Measurements from ENCODE around the gene SHISA6.
"Not testable (repeated sequence)": the region's sequence is repeated elsewhere in the genome, so short reads cannot be mapped to it uniquely, and the experiment has no call there.

Gene SHISA6

GRCh38 chr17:11303773-11304394, 62.9 kb downstream of the SHISA6 start:
- DNase-seq, result no peak

GRCh38 chr17:11304568-11304967, 63.6 kb downstream of the SHISA6 start:
- DNase-seq, result no peak

DNA sequence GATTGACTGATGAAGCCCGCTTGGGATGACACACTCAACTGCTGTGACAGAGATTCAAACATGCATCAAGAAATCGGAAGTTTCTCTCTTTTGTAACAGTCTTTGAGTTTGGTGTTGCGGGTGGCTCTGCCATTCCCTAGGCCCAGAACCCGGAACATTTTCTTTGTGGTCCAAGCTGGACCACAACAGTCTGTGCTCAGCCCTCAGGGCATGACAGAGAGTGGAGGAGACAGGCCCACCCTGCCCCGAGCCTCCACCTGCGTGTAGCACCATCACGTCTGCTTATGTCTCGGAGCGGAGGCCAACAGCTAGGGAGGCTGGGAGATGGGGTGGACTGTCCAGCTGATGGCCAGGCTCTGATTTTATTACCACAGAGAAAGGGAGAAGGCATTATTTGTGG, 64.5 kb downstream of the SHISA6 start:
- no peak for DNase-seq

GRCh38 chr17:11308531-11308930, 67.5 kb downstream of the SHISA6 start:
- no peak for DNase-seq

DNA sequence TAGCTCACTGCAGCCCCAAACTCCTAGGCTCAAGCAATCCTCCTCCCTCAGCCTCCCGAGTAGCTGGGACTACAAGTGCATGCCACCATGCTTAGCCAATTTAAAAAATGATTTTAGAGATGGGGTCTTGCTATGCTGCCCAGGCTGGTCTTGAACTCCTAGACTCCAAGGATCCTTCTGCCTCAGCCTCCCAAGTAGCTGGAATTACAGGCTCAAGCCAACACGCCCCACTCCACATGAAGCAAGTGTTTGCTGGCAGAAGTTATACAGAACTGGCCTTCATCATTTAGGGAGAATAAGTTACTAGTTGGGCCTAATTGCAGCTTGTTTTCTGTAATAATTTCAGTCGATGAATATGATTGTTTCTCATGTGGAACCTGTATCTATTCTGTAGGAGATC, 68.0 kb downstream of the SHISA6 start:
- no peak for DNase-seq

DNA sequence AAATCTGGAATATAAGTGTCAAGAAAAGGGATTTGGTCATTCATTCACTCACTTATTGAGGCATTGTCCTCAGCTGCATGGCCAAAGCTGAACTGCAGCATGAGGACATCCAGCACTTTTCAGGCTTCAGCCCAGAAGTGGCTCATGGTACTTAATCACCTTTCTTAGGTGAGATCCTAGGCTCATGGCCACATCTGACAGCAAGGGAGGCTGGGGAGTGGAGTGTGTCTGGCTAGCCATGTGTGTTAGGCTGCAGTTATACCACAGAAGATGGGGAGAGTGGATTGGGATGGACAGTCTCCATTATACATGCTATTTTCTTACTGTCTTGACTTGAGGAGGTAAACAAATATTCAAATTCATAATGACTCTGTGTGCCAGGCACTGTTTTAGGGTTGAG, 68.8 kb downstream of the SHISA6 start:
- DNase-seq, result no peak

- DNase-seq, result not testable (repeated sequence)
Observed at GRCh38 chr17:11316451-11316850, 75.4 kb downstream of the SHISA6 start.

GRCh38 chr17:11318207-11318606, 77.2 kb downstream of the SHISA6 start:
- no peak for DNase-seq

DNA sequence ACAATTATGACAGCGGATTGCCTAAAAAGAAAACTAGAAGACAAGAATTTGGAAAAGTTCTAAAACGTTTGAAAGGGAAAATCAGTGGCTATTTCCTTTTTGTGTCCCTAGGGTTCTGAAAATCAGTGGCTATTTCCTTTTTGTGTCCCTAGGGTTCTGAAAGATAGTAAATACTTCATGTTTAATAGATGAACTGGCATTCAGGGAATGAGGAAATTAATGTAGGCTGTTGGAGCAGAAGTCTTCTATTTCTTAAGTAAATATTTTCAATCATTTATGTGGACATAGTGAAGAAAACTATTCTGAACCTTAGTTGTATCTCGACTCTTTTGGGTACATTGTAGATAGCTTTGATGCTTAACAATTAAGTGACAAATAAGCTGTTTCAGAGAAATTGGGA, 78.9 kb downstream of the SHISA6 start:
- DNase-seq, result no peak

DNA sequence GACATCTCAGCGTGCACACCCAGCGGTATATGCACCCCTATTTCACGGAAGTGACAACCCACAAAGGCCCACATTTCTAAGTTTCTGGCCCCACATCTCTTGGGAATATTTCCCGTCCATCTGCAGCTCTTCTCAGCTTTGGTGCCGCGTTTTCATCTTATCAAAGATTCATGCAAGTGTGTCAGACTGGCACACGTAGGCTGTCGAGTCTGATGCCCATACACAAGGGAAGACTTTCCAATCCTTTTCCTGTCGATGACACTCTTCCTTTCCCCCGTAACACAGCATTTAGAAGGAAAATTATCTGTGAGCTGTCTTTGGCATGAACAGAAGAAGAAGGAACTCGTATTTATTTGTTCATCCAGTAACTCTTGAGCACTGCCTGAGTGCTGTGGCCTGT, 83.0 kb downstream of the SHISA6 start:
- no peak for DNase-seq

- no peak for DNase-seq
Observed at GRCh38 chr17:11324846-11325420, 83.9 kb downstream of the SHISA6 start.

- DNase-seq, result no peak
Observed at GRCh38 chr17:11326492-11326891, 85.5 kb downstream of the SHISA6 start.

DNA sequence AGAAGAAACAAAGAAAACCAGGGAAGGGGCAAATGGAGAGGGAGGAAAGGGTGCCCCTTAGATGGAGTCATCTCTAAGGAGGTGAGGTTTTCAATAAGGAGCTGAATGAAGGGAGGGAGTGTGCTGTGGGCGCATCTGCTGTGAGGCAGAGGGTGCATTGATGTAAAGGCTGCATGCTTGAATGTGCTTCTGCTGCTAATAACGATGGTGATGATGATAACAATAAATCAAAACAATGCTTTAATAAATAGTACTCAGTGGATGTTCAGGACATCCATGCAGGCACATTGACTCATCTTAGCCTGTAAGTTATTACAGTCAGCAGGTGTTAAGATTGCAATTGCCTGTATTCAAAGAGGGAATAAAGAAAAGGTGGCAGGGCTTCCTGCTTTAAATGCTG, 87.8 kb downstream of the SHISA6 start:
- DNase-seq, result no peak

GRCh38 chr17:11330006-11330405, 89.0 kb downstream of the SHISA6 start:
- DNase-seq, result no peak

DNA sequence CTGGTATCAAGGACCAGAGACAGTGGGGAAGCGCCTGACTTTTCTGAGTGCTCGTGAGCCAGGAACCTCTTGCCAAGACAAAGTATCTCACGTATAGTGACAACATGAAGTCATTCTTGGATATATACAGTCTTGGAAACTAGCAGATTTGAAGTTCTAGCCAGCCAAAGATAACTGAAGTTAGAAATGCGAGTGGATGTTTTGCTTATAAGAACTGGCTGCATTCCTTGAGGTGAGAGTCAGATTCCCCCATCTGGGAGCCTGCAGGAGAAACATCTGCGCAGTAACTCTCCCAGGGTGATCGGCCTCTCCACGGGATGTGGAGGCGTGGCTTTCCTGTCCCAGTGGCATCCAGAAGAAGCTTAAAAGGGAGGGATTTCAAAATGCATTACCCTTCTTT, 89.8 kb downstream of the SHISA6 start:
- DNase-seq, result no peak

- no peak for DNase-seq
Observed at GRCh38 chr17:11331547-11332513, 90.8 kb downstream of the SHISA6 start.

DNA sequence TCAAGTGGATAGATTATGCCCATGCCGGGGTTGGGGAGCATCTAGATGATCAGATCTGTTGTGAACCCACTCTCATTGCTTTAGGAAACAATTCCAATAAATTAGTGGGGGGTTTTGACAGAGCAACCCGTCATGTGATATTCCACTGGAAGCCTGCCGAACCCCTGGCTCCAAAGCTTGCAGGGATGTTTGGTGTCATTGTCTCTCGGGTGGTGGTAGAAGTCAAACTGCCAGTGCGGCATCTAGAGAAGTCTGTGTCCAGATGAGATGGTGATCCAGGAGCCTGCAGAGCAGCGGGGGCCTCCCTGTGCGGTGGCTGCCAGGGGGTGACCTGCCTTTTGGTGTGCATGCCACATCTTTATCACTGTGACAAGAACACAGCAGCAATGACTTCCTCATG, 91.7 kb downstream of the SHISA6 start:
- DNase-seq, result no peak

GRCh38 chr17:11334493-11334892, 93.5 kb downstream of the SHISA6 start:
- DNase-seq, result no peak

- no peak for DNase-seq
Observed at GRCh38 chr17:11336290-11336689, 95.3 kb downstream of the SHISA6 start.

- DNase-seq, result no peak
Observed at GRCh38 chr17:11340803-11341202, 99.8 kb downstream of the SHISA6 start.

- no peak for DNase-seq
Observed at GRCh38 chr17:11342138-11342537, 101.1 kb downstream of the SHISA6 start.

DNA sequence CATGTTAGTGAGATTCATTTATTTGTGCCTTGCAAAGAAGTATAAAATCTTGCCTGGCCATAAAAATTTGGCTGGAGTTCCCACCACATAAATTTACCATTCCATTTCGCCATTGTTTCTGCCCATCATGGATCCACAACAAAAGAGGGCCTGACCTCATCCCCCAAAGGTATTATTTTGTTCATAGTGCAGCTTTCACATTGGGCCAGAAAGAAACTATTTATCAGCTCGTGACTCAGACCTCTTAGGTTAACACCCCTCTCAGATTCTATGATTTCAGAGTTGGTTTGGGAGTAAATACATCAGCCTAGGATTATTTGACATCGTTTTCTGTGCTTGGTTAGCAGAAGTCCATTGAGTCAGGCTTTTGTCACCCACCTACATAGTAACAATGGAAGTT, 108.1 kb downstream of the SHISA6 start:
- no peak for DNase-seq

DNA sequence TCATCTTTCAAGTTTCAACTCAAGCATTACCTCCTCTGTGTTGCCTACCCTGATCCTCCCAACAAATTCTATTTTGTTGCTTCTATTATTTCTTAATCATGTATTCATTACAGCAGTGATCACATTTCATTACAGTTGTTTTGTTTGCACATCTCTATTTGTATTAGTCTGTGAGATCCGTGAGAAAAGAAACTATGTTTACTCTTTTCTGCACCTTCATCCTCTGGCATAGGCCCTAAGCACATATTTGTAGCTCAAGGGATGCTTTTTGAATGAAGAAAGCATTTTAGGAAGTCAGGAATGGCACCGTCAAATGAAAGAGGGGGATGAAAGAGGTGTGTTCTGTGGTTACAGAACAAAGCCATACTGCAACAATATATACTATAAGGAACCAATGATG, 110.5 kb downstream of the SHISA6 start:
- DNase-seq, result no peak

DNA sequence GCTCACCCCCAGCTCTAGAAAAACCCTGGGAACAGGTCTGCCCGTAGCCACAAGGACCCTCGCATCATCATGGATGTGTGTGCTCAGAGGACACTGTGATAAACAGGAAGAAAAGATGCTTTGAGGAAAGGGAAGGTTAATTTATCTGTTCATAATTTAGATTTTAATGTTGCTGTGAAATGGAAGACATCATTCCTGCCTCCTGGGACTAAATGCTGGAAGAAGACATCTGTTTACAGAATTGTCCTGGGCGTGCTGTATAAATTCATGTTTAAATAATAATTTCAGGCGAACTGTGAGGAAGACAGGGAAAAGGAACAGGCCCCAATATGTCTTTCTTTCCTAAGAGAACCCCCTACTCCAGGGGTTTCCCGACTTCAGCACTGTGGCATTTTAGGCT, 112.6 kb downstream of the SHISA6 start:
- no peak for DNase-seq

All from stimulated activated naive CD4-positive, alpha-beta T cell (primary cell).